ENCODE measurements around the gene EPHB6.

Gene EPHB6

DNA sequence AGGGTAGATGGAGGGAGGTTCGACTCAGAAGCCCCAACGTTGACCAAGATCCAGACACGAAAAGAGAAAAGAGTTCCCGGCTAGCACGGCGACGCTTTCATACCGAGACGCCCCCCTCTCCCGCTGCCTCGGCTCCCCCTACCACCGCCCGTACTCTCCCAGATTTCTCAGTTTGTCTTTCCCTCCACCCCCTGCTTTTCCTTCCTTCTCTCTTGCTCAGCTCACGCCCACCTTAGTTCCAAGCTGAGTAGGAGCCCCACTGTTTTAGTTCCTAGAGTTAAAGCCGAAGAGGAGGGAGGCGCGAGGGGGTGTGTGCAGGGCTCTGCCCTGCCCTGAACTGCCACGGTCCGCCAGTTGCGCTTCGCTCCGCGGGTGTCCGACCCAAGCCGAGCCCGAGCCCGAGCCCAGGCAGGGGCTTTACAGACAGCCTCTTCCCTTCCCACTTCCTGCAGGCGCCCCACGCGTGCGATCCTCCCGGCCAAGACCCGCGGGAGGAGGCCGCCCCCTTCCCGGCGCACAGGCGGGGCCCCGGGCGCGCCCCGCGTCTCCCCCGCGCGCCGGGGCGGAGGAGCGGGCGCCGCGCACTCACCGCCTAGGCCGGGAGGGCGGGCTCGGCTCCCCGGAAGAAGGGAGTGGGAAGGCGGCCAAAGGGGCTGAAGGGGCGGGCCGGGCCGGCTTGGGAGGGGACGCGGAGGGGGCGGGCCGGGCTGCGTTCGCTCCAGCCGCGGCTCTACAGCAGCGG is at the start of gene EPHB6:
Gene EPHB6 (plus strand): TSS at position 705 of the 742 bp plus-strand sequence. CDS start 8,152 bp downstream, outside the sequence.
- no peak for FAIRE-seq

DNA sequence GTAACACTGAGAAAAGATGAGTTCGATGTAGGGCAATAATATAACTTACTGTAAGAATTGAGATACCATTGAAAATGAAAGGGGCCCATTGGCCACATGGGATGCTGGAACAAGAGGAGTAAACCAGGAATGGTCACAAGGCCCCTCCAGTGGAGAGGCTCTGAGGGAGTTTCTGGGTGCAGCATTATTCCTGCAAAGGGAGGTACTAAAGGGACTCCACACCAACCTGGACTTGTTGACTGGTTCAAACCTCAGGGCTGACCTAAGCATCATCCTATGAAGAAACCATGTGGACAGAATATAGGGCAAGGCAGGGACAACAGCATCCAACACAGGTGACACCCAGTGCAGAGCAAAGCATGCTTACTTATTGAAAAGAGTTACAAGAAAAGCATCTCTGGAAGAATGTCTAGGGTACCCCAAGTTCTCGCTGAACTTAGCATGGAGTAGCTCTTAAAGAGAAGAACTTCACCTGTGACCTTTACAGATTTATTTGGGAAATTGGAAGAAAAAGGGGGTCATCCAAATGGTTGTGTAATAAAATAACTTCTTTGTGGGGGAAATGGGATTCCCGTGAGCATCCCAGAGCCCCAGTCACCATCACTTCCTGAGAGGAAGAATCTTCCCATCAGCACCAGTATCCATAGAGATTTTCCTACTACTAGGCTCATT is 49.4 kb upstream of the EPHB6 start:
- no peak for FAIRE-seq

DNA sequence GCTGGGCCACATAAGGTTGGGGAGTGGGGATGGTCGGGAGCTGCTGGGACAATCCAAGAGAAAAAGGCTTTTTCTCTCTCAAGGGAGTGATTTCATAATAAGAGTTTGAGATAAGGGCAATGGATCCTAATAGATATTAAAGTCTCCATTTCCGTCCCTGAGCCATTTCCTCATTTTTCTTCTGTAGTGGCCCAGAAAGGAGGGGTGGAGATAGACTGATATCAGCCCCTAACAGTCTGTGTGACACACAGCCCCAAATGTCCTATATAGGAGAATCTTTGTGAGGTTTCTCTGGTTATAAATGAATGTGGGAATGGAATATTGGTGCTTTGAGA is 48.9 kb upstream of the EPHB6 start:
- no peak for FAIRE-seq

- no peak for FAIRE-seq
Observed at GRCh38 chr7:142806957-142807356, 47.9 kb upstream of the EPHB6 start.

DNA sequence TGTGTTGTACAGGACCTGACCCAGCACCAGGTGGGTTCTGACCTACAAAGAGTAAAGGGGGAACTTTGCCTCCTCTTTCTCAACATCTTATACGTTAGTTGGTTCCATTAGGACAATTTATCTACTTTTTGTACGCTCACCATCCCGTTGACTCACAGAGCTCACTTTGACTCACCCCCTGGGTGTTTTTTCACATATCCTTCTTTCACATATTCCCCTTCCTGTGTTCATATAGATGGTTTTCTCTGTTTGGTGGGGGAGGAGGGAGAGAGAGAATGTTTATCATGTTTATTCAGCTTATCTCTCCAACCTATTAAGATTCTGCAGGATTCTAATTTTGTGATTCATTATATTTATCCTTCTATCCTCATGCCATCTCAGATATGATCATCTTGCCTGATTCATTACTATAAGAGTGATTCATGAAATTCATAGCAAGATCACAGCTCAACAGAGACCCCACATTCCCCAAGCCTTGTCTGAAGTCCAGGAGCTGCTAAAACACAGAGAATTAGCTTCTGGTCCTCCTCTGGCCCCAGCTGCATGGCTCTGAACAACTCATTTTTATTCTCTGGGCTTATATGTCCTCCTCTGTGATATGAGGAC is 46.9 kb upstream of the EPHB6 start:
- no peak for FAIRE-seq

- FAIRE-seq, result no peak
Observed at GRCh38 chr7:142808461-142808801, 46.4 kb upstream of the EPHB6 start.

DNA sequence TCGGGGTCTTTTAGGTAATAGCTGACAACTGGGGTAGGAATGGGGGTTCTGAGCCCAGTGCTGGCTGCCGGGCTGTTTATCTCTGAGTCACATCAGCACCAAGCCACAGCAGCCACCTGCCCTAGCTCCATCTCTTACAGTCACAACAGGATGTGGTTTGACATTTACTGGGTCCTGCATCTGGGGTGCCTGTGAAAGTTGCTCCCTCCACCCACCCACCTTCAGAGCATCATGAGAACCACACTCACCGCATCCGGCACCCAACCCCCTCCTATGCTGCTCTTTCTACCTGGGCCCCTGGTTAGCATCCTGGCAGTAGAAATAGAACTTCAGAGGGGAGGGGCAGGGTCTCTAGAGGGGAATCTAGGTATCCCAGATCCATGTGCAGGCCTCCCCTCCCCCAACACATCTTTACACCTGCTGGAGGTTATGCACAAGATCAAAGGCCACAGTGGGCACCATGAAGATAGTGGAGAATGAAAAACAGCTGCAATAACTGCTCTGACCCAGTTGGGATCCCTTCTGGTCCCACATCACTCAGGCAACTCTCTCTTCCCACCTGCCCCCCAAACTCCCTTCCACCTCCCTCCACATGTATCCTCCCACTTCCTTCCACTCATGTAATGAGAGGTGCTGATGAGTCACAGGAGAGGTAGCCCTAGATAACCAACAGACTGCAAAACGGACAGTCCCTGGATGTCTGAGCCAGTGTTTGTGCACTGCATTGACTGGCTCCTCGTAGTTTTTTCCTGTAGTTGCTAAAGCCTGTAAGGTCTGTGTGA is 45.9 kb upstream of the EPHB6 start:
- no peak for FAIRE-seq

- no peak for FAIRE-seq
Observed at GRCh38 chr7:142809671-142810070, 45.2 kb upstream of the EPHB6 start.

DNA sequence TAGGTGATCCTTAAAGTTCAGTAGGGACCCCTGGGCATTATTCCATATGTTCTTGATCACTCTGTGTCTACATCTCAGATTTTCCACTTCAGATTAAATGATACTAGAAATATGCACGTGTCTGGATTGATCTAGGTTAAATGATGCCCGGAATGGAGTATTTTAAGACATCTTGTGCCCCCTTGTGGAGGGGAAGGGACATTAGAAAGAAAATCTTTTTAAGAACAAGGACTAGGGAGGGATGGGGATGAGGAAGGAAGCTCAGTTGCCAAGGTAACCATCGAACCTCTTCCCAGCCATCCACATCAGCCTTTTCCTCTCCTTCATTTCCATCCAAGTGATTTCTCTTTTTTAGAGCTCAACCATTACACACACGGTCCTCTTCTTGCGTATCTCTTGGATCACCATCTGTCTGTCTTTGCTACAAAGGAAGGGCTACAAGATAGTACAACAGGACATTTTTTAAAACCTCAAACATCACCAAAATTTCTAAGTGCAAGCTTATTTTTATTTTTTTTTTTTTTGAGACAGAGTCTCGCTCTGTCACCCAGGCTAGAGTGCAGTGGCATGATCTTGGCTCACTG is 43.6 kb upstream of the EPHB6 start:
- FAIRE-seq, result peak; percentile 46

DNA sequence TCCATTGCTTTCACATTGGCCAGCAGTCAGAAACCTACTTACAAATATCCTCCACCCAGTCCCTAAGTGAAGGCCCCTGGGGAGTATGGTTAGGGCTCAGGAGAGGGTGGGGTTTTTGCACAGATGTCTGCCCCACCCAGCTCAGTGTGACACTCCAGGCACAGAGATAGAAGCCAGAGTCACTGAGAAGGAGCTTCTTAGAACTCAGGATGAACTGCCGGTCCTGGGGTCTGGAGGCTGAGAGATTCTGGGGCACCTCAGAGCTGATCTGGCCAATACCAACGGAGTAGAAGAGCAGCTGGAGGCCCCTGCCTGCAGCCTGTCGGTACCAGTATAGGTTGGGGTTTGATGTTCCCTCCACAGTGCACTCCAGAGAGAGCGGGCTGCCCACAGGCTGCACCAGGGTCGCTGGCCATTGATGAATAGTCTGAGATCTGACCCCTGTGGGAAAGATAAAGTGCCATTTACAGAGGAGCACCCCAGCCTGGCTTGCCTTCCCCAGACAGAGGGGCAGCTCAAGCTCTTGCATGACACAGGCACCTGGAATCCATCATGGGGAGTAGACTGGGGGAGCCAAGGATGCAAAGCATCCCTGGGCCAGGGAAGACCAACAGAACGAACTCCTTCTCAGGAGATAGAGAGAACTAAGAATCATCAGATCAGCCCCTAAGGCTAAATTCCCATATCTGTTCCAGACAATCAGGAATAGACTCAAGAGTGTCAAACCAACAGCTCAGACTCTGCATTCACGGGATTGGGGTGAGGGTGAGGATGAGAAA is 42.2 kb upstream of the EPHB6 start:
- no peak for FAIRE-seq

GRCh38 chr7:142813226-142813625 is 41.6 kb upstream of the EPHB6 start:
- FAIRE-seq, result no peak

GRCh38 chr7:142813699-142814098 is 41.2 kb upstream of the EPHB6 start:
- FAIRE-seq, result no peak

GRCh38 chr7:142814451-142814850 is 40.4 kb upstream of the EPHB6 start:
- FAIRE-seq, result no peak

DNA sequence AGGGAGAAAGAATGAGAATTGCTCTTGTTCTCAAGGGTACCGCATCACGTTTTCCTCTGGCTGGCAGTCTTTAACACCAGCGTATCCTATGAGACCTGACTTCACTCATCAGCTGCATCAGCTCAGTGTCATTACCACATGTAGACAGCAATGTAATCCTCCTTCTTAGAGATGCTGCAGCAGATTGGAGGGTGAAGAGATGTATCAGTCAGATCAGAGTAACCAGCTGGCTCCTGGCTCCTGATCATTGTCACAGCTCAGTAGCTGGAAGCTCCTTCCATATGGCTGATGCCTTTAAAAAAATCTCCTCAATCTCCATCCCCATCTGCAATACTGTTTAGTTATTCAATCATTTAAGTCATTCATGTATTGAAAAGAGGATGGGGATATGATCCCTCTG is 39.7 kb upstream of the EPHB6 start:
- FAIRE-seq, result no peak

DNA sequence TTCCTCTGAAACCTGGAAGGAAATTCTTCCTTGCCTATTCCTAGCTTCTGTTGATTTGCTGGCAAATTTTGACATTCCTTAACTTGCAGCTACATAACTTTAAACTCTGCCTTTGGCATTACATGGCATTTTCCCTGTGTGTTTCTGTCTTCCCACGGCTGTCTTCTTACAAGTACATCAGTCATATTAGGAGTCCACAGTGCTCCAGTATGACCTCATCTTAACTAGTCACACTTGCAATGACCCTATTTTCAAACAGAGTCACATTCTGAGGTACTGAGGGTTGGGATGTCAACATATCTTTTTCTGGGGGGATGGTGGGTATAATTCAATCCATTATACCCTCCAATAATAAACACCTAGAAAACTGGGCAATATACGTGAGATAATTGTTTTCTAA is 37.4 kb upstream of the EPHB6 start:
- no peak for FAIRE-seq

DNA sequence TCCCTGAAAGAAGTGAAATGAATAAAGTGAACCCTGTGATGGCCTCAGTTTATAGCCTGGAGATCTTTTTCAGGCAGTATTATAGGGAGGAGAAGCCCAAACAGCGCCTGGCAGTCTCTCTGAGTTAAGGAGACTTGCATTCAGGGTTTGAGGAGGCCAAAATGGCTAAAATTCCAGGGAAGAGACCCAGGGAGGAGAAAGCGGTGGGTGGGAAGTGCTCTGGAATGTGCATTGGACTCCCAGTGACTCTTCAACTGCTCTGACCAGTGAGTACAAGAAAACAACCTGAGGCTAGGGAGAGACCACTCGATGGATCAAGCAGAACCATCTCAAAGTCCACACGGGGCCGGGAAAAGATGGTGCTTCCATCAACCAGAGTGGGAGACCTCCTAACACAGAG is 35.3 kb upstream of the EPHB6 start:
- FAIRE-seq, result no peak

DNA sequence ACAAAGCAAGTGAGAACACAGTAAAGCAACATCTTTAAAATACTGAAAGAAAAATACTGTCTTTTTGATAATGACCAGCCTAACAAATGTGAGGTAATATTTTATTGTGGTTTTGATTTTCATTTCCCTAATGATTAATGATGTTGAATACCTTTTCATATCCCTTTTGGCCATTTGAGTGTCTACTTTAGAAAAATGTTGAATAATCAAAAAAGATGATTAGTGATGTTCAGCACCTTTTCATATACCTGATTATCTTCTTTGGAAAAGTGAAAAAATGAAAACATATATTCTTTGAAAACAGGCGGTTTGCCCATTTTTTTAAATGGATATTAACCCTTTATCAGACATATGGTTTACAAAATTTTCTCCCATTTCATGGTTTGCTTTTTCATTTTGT is 32.2 kb upstream of the EPHB6 start:
- peak; percentile 16 for FAIRE-seq

GRCh38 chr7:142827951-142828500 is 26.9 kb upstream of the EPHB6 start:
- FAIRE-seq, result no peak

GRCh38 chr7:142832417-142832816 is 22.5 kb upstream of the EPHB6 start:
- no peak for FAIRE-seq

DNA sequence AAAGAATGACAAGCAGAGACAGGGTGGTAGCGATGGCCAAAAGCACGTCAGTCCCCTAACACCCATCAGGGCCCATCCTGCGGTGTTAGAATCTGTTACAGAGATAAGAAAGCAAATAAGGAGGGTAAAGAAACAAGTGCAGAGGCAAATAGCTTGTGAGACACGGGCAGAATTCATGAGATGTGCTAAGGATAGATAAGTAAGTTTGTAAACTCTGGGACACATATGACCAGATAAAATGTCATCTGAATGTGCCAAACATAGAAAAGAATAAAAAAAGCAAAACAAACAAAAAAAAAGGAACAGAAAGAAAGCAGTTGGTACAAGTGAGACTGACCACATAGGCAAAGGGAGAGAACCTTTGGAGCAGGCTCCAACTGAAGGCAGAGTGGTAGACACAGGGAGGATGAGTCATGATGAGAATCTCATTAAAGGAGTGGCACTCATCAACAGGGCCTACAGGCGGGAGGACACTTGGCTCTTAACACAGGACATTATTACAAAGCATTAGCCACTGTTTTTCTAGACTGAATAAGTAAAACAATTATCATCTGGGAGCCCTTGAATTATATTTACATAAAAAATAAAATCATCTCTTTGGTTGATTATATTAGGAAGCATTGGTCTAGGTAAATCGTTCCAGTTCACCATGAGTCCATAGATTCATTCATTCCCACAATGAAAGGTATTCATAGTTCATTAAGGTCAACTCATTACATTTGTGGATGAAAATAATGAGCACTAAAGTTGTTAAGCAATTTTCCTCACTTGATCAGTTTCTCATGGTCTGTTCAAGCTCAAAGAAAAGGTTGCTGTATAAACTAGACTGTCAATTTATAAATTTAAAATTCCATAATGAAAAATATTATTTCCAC is 21.5 kb upstream of the EPHB6 start:
- FAIRE-seq, result no peak

DNA sequence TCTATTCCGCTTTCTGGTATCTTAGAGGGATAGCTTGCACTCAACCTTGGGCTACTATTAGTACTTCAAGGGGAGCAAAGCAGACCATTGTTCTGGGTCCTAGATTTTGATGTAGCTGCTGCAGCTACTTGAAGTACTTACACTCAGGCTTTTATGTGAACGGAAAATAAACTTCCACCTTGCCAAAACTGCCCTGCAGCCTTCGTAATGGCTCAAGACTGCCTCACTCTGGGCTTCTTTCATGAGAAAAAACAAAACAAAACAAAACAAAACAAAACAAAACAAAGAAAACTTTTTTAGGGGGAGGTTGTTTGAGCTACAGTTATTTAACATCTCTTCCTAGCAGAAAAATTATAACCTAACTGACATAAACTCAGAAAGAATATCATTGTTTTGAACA is 19.4 kb upstream of the EPHB6 start:
- no peak for FAIRE-seq

Measured in A204.1 (cell line).